H1 (cell line): ENCODE data around the gene NAA38. TPM values are rescaled to one million over a fixed set of nuclear protein-coding genes. Genes with fewer than 3 reads are reported as not detected.

Experiments used
- ASH2L ChIP-seq: fragments of 200-600, 300-600 bp; sonication (generic); IDR thresholded peaks from one replicate; pipeline ENCODE4 v1.7.1; 2017; ENCODE audit warnings: low read length
- CEBPB ChIP-seq: IDR thresholded peaks from 2 replicates; pipeline ENCODE4 v1.6.1; 2012; ENCODE audit warnings: low read depth, low read length
- JUN ChIP-seq: IDR thresholded peaks from 2 replicates; pipeline ENCODE4 v1.6.1; 2011; ENCODE audit warnings: low read depth, mild to moderate bottlenecking, improper control_type of control experiment, low read length
- JUND ChIP-seq: IDR thresholded peaks from 2 replicates; pipeline ENCODE4 v1.6.1; 2011; ENCODE audit warnings: mild to moderate bottlenecking, improper control_type of control experiment, low read length
- RFX5 ChIP-seq: IDR thresholded peaks from 2 replicates; pipeline ENCODE4 v1.6.1; 2011; ENCODE audit warnings: low read depth, low read length, improper control_type of control experiment, borderline replicate concordance
- SP1 ChIP-seq: IDR thresholded peaks from 2 replicates; pipeline ENCODE4 v1.6.1; 2011; ENCODE audit warnings: low read depth, low read length
- polyA plus RNA-seq, 7 experiments: library from polyadenylated mRNA; depleted of rRNA in 3 of 7; stranded (reverse) in 5 of 7; unstranded in 2 of 7; fragments of >200 nt in 5 of 7; fragments of 200-250 nt in 2 of 7; gene quantifications; 1 replicate in 5 of 7; 2 replicates in 1 of 7; 4 replicates in 1 of 7; pipeline versions ENCODE4 v1.2.1 to v1.2.3, GENCODE V29; 2011 to 2013; ENCODE audit warnings: missing spikeins in 2 of 7, mixed read lengths in 2 of 7
- total RNA-seq: library from RNA; stranded (reverse); fragmentation: NEBNext Ultra II Directional; extraction: Animal tissue kit (Norgen Biotek cat#: 25700); gene quantifications from 2 replicates; pipeline ENCODE4 v1.2.1, GENCODE V29; 2021

The NAA38 gene
- total and polyA plus RNA-seq, 2 of the 8 experiments (the other 6 are each of a cell fraction or from before 2014, with no cell fraction given) = 30.2 to 109 TPM

DNA sequence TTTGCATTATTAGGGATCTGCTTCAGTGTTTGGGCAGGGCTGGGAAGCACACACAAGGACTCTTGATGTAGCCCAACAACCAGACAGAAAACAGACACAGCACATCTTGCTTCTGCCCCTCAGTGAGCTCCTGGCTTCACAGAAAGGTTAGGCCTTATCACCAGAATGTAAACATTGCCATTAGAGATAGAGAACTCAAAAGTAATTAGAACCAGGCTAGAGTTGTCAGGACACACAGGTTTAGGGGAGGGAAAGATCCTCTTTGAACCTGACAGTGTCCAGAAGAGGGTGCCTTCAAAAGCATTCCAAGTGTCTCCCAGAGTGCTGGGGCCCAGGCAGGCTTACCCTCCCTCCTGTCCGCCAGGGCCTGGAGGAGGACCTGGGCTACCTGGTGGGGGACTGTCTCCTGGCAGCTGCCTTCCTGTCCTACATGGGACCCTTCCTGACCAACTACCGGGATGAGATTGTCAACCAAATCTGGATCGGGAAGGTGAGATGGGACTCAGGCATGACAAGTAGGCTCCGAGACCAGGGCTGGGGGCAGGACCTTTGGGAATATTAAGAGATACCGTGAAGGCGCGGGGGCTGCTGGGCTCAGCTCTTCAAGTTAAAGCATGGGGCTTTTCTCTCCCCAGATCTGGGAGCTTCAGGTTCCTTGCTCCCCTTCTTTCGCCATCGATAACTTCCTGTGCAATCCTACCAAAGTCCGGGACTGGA lies 40.3 kb downstream of the NAA38 start (continued):
- TF ChIP-seq SP1 = no peak
- no peak for TF ChIP-seq JUN
- TF ChIP-seq ASH2L = no peak
- TF ChIP-seq JUND = no peak
- no peak for TF ChIP-seq CEBPB
- no peak for TF ChIP-seq RFX5
